SK-N-MC (cell line): ENCODE results near the gene LRMDA.
"Not testable (repeated sequence)": the region's sequence is repeated elsewhere in the genome, so short reads cannot be mapped to it uniquely, and the experiment has no call there.

Experiments
- DNase-seq: peaks from one replicate; pipeline ENCODE4 v3.0.0-alpha.2; 2011; ENCODE audit warnings: low read depth, low spot score
- H3K27ac ChIP-seq: fragments of 200-600 bp; sonication (generic); 2 replicates; pipeline ENCODE4 v1.5.1; 2016; ENCODE audit warnings: mixed run types
- H3K36me3 ChIP-seq: fragments of 200-600 bp; sonication (generic); 2 replicates; pipeline ENCODE4 v1.6.1; 2017; ENCODE audit warnings: antibody characterized with exemption, low read length, mixed read lengths; ENCODE audit not compliant: insufficient read depth
- H3K4me3 ChIP-seq: fragments of 200-600 bp; sonication (generic); 2 replicates; pipeline ENCODE4 v1.5.1; 2016
- H3K9ac ChIP-seq: fragments of 200-600 bp; sonication (generic); 2 replicates; pipeline ENCODE4 v1.8.0; 2017; ENCODE audit warnings: mixed run types, mixed read lengths; ENCODE audit not compliant: insufficient read length
- H3K9me3 ChIP-seq: fragments of 200-600 bp; sonication (generic); 2 replicates; pipeline ENCODE4 v1.6.1; 2017; ENCODE audit warnings: low read depth, mild to moderate bottlenecking, antibody characterized with exemption, low read length, moderate library complexity, mixed read lengths
- EZH2 ChIP-seq: fragments of 200-600 bp; sonication (generic); IDR thresholded peaks from one replicate; pipeline ENCODE4 v1.6.1; 2017; ENCODE audit warnings: antibody characterized with exemption
- FOXP2 ChIP-seq: optimal IDR thresholded peaks from 2 replicates; pipeline ENCODE3; 2011; ENCODE audit warnings: mild to moderate bottlenecking, moderate library complexity; ENCODE audit not compliant: insufficient read depth; ENCODE audit errors: extremely low read length, control extremely low read depth
- POLR2AphosphoS5 ChIP-seq: IDR thresholded peaks from 2 replicates; pipeline ENCODE4 v1.6.1; 2012; ENCODE audit warnings: mild to moderate bottlenecking, low read depth, low read length, borderline replicate concordance

Gene LRMDA

DNA sequence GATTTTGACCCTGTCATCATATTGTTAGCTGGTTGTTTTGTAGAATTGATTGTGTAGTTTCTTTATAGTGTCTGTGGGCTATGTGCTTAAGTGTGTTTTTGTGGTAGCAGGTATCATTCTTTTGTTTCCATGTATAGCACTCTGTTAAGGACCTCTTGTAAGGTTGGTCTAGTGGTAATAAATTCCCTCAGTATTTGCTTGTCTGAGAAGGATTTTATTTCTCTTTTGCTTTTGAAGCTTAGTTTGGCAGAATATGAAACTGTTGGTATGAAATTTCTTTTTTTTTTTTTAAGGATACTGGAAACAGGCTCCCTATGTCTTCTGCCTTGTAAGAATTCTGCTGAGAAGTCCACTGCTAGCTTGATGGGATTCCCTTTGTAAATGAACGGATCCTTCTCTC is 1073.4 kb downstream of the LRMDA start:
- Histone ChIP-seq H3K27ac (no peak overlapping the region), H3K36me3 (no peaks in the 10 kb centered on the region), H3K9ac (no peak overlapping the region), H3K4me3 (no peak overlapping the region), H3K9me3 (no peaks in the 10 kb centered on the region)
- no peak for DNase-seq
- TF ChIP-seq FOXP2 = no peak

DNA sequence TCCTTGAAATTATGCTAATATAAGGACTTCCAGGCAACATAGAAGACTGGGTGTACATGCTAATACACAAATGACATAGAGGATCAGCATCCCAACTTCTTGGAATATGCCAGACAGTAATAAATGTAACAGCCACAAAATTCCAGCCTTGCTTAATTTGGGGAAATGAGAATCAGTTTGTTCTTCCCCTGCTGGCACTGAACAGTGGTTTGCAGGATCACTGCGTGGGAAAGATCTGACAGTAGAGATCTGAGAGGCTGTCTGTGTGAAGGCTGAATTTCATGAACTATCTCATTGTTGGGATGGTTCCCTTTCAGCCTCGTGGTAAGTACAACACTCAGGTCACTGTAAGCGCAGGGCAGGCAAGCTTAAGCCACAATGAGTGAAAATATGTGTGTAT is 1078.0 kb downstream of the LRMDA start:
- no peak for DNase-seq
- Histone ChIP-seq H3K36me3 (no peaks in the 10 kb centered on the region), H3K27ac (no peak overlapping the region), H3K9ac (no peak overlapping the region), H3K4me3 (no peak overlapping the region), H3K9me3 (no peaks in the 10 kb centered on the region)
- no peak for TF ChIP-seq POLR2AphosphoS5
- no peak for TF ChIP-seq FOXP2
- no peak for TF ChIP-seq EZH2

DNA sequence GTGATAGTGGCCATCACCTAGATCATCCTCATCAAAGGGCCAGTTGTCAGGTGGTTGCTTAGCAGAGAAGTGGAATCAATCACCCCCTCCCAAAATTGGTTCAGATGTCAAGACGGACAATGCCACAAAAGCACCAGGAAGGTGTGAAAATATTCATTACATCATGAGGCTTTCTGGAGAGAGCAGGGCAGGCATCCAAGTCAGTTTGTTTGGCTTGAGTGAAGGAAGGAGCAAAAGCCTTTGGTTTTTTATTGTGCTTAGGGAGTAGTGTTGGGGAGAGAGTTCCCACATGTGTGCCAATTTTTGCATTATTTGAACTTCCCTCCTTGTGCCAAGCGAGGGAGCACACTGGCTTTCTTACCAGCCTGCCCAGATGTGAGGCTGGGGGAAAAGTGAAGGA is 1082.9 kb downstream of the LRMDA start:
- Histone ChIP-seq H3K9me3 (no peaks in the 10 kb centered on the region), H3K27ac (no peak overlapping the region), H3K4me3 (no peak overlapping the region), H3K36me3 (no peaks in the 10 kb centered on the region), H3K9ac (no peak overlapping the region)
- DNase-seq = no peak
- TF ChIP-seq POLR2AphosphoS5 = no peak
- TF ChIP-seq FOXP2 = no peak
- no peak for TF ChIP-seq EZH2

DNA sequence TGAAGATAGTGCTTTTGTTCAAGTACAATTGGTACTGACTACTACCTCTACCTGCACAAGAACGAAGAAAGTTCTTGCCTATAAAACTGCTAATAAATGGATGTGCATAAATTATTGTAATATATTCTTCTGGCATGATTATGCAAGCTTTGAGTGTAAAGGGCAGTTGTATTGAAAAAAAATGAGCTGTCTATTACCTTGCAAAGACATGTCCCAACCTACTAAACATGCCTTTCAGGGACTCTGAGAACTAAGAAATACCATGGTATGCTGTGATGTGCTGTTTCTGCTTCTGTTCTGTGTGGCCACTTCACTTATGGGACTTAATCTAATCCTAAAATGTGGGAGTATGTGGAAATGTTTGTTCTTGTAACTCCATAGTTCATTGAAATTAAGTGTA is 1083.4 kb downstream of the LRMDA start:
- H3K27ac ChIP-seq = no peak overlapping the region
- DNase-seq = no peak
- H3K36me3 ChIP-seq = no peaks in the 10 kb centered on the region
- no peak overlapping the region for H3K4me3 ChIP-seq
- no peak for TF ChIP-seq POLR2AphosphoS5
- no peak for TF ChIP-seq FOXP2
- TF ChIP-seq EZH2 = no peak
- no peak overlapping the region for H3K9ac ChIP-seq
- no peaks in the 10 kb centered on the region for H3K9me3 ChIP-seq

DNA sequence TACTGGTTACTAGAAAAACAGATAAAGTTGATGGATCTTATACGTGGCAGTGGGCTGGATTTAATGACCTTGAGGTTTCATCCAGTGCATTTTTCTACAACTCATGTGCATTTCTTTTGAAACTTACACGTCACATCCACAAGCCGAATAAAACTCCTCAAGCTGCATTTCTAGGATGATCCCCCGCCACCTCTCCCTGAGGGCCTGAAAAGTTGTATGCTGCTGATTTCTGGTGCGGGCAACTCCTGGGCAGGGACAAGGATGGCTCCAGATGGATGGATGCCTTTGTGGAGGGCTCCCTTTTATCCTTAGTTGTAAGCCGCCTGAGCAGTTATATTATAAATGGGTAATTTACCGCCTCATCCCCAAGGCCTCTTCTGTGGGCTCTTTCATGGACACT is 1091.1 kb downstream of the LRMDA start:
- Histone ChIP-seq H3K9ac (no peak overlapping the region), H3K27ac (no peak overlapping the region), H3K36me3 (no peaks in the 10 kb centered on the region), H3K4me3 (no peak overlapping the region), H3K9me3 (no peaks in the 10 kb centered on the region)
- no peak for DNase-seq
- TF ChIP-seq FOXP2 = no peak
- no peak for TF ChIP-seq POLR2AphosphoS5
- TF ChIP-seq EZH2 = no peak

DNA sequence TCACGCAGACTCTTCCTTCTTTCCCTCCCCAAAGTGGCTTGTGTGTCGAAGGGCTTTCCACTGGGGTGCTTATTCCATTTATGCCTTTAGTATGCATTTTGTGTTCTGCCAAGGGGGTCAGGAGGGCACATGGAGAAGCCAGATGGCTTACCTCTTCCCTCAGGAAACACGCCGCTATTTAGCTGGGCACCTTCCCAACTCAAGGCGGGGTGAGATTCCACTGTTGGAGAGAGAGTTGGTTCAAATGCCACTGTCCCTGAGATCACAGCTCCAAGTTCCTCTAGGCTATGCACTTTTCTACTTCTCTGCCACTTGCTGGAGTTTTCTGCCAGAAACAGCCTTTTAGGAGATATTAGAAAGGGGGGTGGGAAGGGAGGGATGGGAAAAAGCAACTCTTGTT is 1091.8 kb downstream of the LRMDA start:
- Histone ChIP-seq H3K27ac (no peak overlapping the region), H3K4me3 (no peak overlapping the region), H3K9ac (no peak overlapping the region), H3K36me3 (no peaks in the 10 kb centered on the region), H3K9me3 (no peaks in the 10 kb centered on the region)
- TF ChIP-seq EZH2 (no peak), FOXP2 (no peak), POLR2AphosphoS5 (no peak)
- DNase-seq = no peak

DNA sequence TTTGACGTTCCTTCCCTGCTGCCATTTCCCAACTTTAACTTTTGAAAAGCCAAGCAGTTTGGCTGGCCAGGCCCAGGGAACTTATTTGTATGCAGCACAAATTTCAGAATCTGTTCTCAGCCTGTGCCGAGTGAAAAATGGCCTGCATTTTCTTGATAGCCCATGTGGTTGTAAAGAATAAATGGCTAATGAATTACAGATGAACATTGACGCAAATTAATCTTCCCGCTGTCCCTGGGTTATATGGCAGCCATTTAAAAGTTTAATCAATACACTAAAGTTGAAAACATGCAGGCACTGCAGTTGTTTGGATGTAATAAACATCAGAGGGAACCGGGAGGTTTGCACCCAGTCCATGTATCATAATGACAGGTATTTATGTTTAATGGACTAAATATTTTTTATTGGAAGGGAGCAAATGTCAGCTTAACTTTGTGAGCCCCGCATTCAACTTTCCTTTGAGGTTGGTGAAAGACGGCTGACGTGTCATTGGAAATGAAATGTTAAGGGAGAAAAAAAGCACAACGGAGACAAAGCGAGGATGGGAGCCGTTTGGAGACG is 1092.4 kb downstream of the LRMDA start:
- Histone ChIP-seq H3K4me3 (no peak overlapping the region), H3K27ac (no peak overlapping the region), H3K9ac (no peak overlapping the region), H3K36me3 (no peaks in the 10 kb centered on the region), H3K9me3 (no peaks in the 10 kb centered on the region)
- DNase-seq = no peak
- no peak for TF ChIP-seq POLR2AphosphoS5
- TF ChIP-seq FOXP2 = no peak
- TF ChIP-seq EZH2 = no peak

DNA sequence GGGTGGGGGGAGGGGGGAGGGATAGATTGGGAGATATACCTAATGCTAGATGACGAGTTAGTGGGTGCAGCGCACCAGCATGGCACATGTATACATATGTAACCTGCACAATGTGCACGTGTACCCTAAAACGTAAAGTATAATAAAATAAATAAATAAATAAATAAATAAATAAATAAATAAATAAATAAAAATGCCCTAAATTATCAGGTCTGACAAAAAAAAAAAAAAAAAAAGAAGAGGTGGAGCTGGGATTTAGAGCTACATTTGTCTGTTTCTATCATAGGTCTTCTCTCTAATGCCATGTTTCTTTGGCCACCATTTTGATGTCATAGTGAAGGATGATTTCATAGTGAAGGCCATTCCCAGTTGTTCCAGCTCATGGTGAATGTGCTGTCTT is 1095.4 kb downstream of the LRMDA start:
- not testable (repeated sequence) for DNase-seq, H3K9me3 ChIP-seq, H3K4me3 ChIP-seq, H3K27ac ChIP-seq, H3K36me3 ChIP-seq, H3K9ac ChIP-seq

DNA sequence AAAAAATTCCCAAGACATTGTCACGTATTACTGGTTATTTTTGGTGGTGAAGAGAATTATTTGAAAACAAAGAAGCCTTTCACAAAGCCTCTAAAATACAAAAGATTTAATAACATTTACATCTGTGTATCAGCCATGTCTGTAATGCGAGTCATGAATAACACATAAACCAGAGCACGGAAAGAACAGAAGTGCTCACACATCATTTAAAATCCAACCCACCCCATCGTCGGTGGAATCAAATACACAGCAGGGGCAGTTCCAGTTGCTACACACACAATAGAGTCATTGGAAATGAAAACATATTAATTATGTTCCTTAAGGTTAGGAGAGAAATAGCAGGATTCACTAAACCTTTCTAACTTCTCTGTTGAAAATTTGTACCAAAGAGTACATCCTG is 1108.9 kb downstream of the LRMDA start:
- Histone ChIP-seq H3K27ac (no peak overlapping the region), H3K36me3 (no peaks in the 10 kb centered on the region), H3K9me3 (no peaks in the 10 kb centered on the region), H3K4me3 (no peak overlapping the region), H3K9ac (no peak overlapping the region)
- DNase-seq = no peak
- TF ChIP-seq EZH2 (no peak), FOXP2 (no peak), POLR2AphosphoS5 (no peak)

DNA sequence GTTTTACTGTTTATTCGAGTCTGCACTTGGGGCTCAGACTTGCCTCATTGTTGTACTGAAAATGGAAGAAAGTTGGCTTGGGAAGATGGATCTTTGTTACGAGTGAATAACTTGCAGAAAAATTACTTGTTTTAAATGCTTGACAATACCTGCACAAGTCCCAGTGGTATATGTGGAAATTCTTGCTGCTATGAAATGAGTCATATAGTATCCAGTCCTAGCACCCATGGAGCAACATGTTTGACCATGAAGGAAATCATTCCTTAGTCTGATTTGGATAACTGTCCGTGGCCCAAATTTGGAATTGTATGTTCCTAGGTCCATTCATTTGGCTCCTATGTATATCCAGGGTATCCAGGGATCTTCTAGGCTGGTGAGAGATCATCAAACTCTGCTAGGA is 1109.4 kb downstream of the LRMDA start:
- Histone ChIP-seq H3K9me3 (no peaks in the 10 kb centered on the region), H3K36me3 (no peaks in the 10 kb centered on the region), H3K9ac (no peak overlapping the region), H3K4me3 (no peak overlapping the region), H3K27ac (no peak overlapping the region)
- DNase-seq = no peak
- TF ChIP-seq FOXP2 = no peak
- TF ChIP-seq POLR2AphosphoS5 = no peak
- no peak for TF ChIP-seq EZH2
